GF-D8 (cell line): ENCODE data around the gene TSPY1.
"Not testable (repeated sequence)": the region's sequence is repeated elsewhere in the genome, so short reads cannot be mapped to it uniquely, and the experiment has no call there.

Source experiments
- DNase-seq: peaks from one replicate; lab custom pipeline; 2025; lab: John Stamatoyannopoulos, UW

TSPY1 gene

GRCh38 chrY:9466655-9467054 is at the start of gene TSPY1:
TSPY1 (plus strand) TSS chrY:9466955; CDS start chrY:9467001, 46 bp downstream.
- DNase-seq, result not testable (repeated sequence)

- DNase-seq, result not testable (repeated sequence)
These were observed 20.2 kb downstream of the TSPY1 start, which contains the start of gene TSPY9 for GRCh38 chrY:9486967-9487366. TSPY9 (plus strand) TSS chrY:9487267; CDS start chrY:9487313, 46 bp downstream.

GRCh38 chrY:9504396-9504795 is 37.6 kb downstream of the TSPY1 start:
- not testable (repeated sequence) for DNase-seq

GRCh38 chrY:9516287-9516686 is 49.5 kb downstream of the TSPY1 start:
- not testable (repeated sequence) for DNase-seq
